HUDEP-2 (cell line): ENCODE data around the gene TMEM170A.

Source experiments
- DNase-seq, 76 experiments: peaks; one replicate each; lab custom pipeline; 2025; ENCODE audit not compliant: unreplicated experiment in 76 of 76; lab: John Stamatoyannopoulos, UW

Gene TMEM170A

GRCh38 chr16:75415169-75415905 lies 49.2 kb downstream of the TMEM170A start:
- DNase-seq: no peak

- DNase-seq: no peak
Measured at GRCh38 chr16:75413951-75414350, 50.5 kb downstream of the TMEM170A start.

GRCh38 chr16:75406943-75407342 lies 57.5 kb downstream of the TMEM170A start:
- DNase-seq: no peak

GRCh38 chr16:75402821-75403475 lies 61.5 kb downstream of the TMEM170A start:
- DNase-seq: peak in 10 of 76 experiments; percentile 4 to 26 (median 16)

GRCh38 chr16:75402159-75402820 lies 62.2 kb downstream of the TMEM170A start:
- DNase-seq: peak in 3 of 76 experiments; percentile 10 to 15 (median 12)

GRCh38 chr16:75401691-75402090 lies 62.8 kb downstream of the TMEM170A start:
- no peak for DNase-seq

GRCh38 chr16:75398333-75398732 lies 66.2 kb downstream of the TMEM170A start:
- peak in 14 of 76 experiments; percentile 7 to 34 (median 14) for DNase-seq

- DNase-seq: no peak
Measured at GRCh38 chr16:75394941-75395340, 69.5 kb downstream of the TMEM170A start.
